Measurements from ENCODE around the gene FBXW2. TPM values are rescaled to one million over a fixed set of nuclear protein-coding genes. Genes with fewer than 3 reads are reported as not detected.

The FBXW2 gene
- total RNA-seq, 1 donor from 2014 or later: 58.4 TPM

DNA sequence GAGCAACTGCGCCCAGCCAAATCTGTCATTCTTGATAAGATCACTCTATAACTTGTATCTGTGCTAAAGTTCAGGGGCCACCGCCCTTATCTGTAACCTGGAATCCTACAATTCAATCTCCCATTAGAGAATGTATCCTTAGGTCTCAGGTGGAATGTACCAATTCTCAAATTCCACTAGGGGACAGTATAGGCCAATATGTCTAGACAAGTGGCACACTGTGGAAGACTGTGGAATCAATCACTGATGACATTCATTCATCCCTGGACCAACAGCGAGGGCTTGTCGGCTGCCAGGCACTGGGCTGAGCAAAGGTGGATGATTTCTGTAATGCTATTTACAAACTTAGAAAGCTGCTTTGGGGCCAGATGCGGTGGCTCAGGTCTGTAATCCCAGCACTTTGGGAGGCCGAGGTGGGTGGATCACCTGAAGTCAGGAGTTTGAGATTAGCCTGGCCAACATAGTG is 50.2 kb downstream of the FBXW2 start:
- Mint-ChIP-seq H3K4me3 (ENCODE audit: unreplicated experiment) (no peak overlapping the region), H3K4me1 (ENCODE audit: unreplicated experiment) (no peaks in the 10 kb centered on the region), H3K9me3 (ENCODE audit: unreplicated experiment) (no peaks in the 10 kb centered on the region), H3K27me3 (ENCODE audit: unreplicated experiment) (peaks cover 2% of the 10 kb centered on the region), H3K27ac (ENCODE audit: unreplicated experiment) (no peak overlapping the region), H3K36me3 (ENCODE audit: low read depth, unreplicated experiment) (no peaks in the 10 kb centered on the region)
- no peak for DNase-seq (ENCODE audit: low spot score)
- peak; percentile 61 for TF ChIP-seq CTCF (IDR thresholded peaks at IDR 0.05; ENCODE audit: unreplicated experiment)

GRCh38 chr9:120741701-120742100 is 51.5 kb downstream of the FBXW2 start:
- peaks cover 2% of the 10 kb centered on the region for H3K27me3 Mint-ChIP-seq (ENCODE audit: unreplicated experiment)

DNA sequence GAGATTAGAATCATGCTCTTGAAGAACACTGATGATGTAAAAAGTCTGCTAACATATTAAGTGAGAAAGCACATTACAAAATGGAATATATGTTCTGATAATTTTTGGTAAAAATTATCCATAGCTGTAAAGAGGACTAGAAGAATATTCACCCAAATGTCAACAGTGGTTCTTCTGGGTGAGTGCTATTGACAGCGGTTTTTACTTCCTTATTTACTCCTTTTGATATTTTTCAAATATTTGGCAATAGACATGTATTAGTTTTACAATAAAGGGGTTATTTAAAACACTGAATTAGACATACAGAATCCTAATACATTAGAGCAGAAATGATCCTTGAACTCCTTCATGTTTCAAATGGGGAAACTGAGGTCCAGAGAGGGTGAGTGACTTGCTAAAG is 52.0 kb downstream of the FBXW2 start:
- Mint-ChIP-seq H3K9me3 (ENCODE audit: unreplicated experiment) (no peaks in the 10 kb centered on the region), H3K4me3 (ENCODE audit: unreplicated experiment) (no peak overlapping the region), H3K27me3 (ENCODE audit: unreplicated experiment) (peaks cover 2% of the 10 kb centered on the region), H3K4me1 (ENCODE audit: unreplicated experiment) (no peaks in the 10 kb centered on the region), H3K27ac (ENCODE audit: unreplicated experiment) (no peak overlapping the region), H3K36me3 (ENCODE audit: low read depth, unreplicated experiment) (no peaks in the 10 kb centered on the region)
- no peak for DNase-seq (ENCODE audit: low spot score)
- no peak for TF ChIP-seq CTCF (IDR thresholded peaks at IDR 0.05; ENCODE audit: unreplicated experiment)

More at GRCh38 chr9:120741701-120742100, 51.5 kb downstream of the FBXW2 start:
- H3K36me3 Mint-ChIP-seq (ENCODE audit: low read depth, unreplicated experiment): no peaks in the 10 kb centered on the region
- no peak for TF ChIP-seq CTCF (IDR thresholded peaks at IDR 0.05; ENCODE audit: unreplicated experiment)
- H3K4me3 Mint-ChIP-seq (ENCODE audit: unreplicated experiment): no peak overlapping the region
- H3K27ac Mint-ChIP-seq (ENCODE audit: unreplicated experiment): no peak overlapping the region
- H3K9me3 Mint-ChIP-seq (ENCODE audit: unreplicated experiment): no peaks in the 10 kb centered on the region
- no peaks in the 10 kb centered on the region for H3K4me1 Mint-ChIP-seq (ENCODE audit: unreplicated experiment)
- DNase-seq (ENCODE audit: low spot score): no peak

DNA sequence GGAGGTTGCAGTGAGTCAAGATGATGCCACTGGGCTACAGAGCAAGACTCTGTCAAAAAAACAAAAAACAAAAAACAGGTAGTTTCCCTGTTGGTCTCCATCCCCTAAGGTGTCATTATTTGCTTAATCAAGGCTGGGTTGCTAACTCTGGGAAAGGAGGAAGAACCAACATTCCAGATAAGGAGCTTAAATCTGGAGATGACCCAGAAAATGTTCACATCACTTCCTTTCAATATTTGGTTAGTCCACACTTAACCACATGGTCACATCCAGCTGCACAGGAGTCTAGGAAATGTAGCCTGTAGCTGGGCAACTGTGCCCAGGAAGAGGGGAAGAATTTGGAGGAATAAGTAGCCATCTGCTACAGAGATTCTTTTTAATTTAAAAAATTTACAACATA is 53.1 kb downstream of the FBXW2 start:
- Mint-ChIP-seq H3K4me3 (ENCODE audit: unreplicated experiment) (no peak overlapping the region), H3K27ac (ENCODE audit: unreplicated experiment) (no peak overlapping the region), H3K27me3 (ENCODE audit: unreplicated experiment) (no peaks in the 10 kb centered on the region), H3K9me3 (ENCODE audit: unreplicated experiment) (no peaks in the 10 kb centered on the region), H3K36me3 (ENCODE audit: low read depth, unreplicated experiment) (no peaks in the 10 kb centered on the region), H3K4me1 (ENCODE audit: unreplicated experiment) (no peaks in the 10 kb centered on the region)
- TF ChIP-seq CTCF (IDR thresholded peaks at IDR 0.05; ENCODE audit: unreplicated experiment): no peak
- no peak for DNase-seq (ENCODE audit: low spot score)

- Mint-ChIP-seq H3K9me3 (ENCODE audit: unreplicated experiment) (no peaks in the 10 kb centered on the region), H3K4me3 (ENCODE audit: unreplicated experiment) (no peak overlapping the region), H3K36me3 (ENCODE audit: low read depth, unreplicated experiment) (no peaks in the 10 kb centered on the region), H3K4me1 (ENCODE audit: unreplicated experiment) (no peaks in the 10 kb centered on the region), H3K27me3 (ENCODE audit: unreplicated experiment) (no peaks in the 10 kb centered on the region), H3K27ac (ENCODE audit: unreplicated experiment) (no peak overlapping the region)
- no peak for TF ChIP-seq CTCF (IDR thresholded peaks at IDR 0.05; ENCODE audit: unreplicated experiment)
- DNase-seq (ENCODE audit: low spot score): no peak
Observed at GRCh38 chr9:120737416-120738165, 55.6 kb downstream of the FBXW2 start.

Measured in endothelial cell (in vitro differentiated cells).